ENCODE measurements around the gene PPP6R1.

DNA sequence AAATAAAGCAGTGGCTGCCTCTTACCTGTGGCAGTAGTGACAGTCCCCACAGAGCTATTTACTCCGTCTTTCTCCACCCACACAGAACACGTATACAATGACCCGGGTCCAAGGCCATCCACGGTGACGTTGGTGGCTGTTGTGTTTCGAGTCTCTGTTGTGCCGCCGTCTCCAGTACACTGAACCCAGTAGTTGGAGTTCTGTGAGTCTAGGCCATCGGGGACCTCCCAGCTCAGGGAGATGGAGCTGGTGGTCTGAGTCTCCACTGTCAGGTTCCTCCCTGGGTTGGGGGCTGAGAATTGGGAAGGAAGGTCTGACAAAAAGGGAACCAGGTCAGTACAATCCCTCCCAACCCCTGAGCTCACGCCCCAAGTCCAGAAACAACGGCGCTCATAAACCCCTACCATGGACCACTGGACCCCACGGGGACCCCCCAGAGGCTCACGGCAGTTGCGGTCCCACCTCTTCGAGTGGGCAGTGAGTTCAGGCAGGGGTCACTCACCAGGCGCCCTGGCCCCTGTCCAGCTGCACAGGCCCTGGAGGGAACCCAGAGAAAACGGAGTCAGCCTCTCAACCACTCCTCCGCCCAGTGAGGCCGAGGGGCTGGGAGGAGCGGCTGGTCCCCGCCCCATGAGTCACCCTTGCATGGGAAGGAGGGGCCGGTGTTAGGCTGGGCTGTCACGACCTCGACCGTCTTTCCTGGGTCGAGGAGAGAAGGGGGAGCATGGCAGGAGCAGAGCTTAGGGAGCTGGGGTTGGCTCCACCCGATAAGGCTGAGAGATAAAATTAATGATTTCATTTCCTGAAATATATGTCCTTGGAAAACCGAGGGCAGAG is 51.9 kb downstream of the PPP6R1 start:
- TF ChIP-seq YY1 (IDR thresholded peaks at IDR 0.05; ENCODE audit: low read depth) = no peak
- TF ChIP-seq EGR1 (IDR thresholded peaks at IDR 0.05) = no peak
- TF ChIP-seq, protein P1, sequence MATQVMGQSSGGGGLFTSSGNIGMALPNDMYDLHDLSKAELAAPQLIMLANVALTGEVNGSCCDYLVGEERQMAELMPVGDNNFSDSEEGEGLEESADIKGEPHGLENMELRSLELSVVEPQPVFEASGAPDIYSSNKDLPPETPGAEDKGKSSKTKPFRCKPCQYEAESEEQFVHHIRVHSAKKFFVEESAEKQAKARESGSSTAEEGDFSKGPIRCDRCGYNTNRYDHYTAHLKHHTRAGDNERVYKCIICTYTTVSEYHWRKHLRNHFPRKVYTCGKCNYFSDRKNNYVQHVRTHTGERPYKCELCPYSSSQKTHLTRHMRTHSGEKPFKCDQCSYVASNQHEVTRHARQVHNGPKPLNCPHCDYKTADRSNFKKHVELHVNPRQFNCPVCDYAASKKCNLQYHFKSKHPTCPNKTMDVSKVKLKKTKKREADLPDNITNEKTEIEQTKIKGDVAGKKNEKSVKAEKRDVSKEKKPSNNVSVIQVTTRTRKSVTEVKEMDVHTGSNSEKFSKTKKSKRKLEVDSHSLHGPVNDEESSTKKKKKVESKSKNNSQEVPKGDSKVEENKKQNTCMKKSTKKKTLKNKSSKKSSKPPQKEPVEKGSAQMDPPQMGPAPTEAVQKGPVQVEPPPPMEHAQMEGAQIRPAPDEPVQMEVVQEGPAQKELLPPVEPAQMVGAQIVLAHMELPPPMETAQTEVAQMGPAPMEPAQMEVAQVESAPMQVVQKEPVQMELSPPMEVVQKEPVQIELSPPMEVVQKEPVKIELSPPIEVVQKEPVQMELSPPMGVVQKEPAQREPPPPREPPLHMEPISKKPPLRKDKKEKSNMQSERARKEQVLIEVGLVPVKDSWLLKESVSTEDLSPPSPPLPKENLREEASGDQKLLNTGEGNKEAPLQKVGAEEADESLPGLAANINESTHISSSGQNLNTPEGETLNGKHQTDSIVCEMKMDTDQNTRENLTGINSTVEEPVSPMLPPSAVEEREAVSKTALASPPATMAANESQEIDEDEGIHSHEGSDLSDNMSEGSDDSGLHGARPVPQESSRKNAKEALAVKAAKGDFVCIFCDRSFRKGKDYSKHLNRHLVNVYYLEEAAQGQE (IDR thresholded peaks at IDR 0.05; ENCODE audit: low read depth) = no peak
- TF ChIP-seq TAF1 (IDR thresholded peaks at IDR 0.05; ENCODE audit: low read depth) = no peak
- TF ChIP-seq CREB1 (IDR thresholded peaks at IDR 0.05; ENCODE audit: low read depth) = no peak; the same call in 1 of the 2 replicates
- no peak for TF ChIP-seq EP300 (IDR thresholded peaks at IDR 0.05; ENCODE audit: borderline replicate concordance)
- TF ChIP-seq RAD21 (IDR thresholded peaks at IDR 0.05; ENCODE audit: low read depth) = no peak; the same call in 1 of the 2 replicates
- TF ChIP-seq, protein P2, sequence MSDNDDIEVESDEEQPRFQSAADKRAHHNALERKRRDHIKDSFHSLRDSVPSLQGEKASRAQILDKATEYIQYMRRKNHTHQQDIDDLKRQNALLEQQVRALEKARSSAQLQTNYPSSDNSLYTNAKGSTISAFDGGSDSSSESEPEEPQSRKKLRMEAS (IDR thresholded peaks at IDR 0.05) = peak; percentile 35
- no peak for TF ChIP-seq TCF12 (IDR thresholded peaks at IDR 0.05; ENCODE audit: low read depth)
- TF ChIP-seq CEBPB (IDR thresholded peaks at IDR 0.05) = no peak
- peak; percentile 88; the same call in 1 of the 2 replicates for TF ChIP-seq ZBTB7A (IDR thresholded peaks at IDR 0.05; ENCODE audit: low read depth)
- no peak for TF ChIP-seq FOXM1 (IDR thresholded peaks at IDR 0.05; ENCODE audit: borderline replicate concordance, low read depth)

Measured in Ishikawa (cell line).